Left lung (tissue), 10 donors: Measurements from ENCODE around the gene FXYD5. TPM values are rescaled to one million over a fixed set of nuclear protein-coding genes. Genes with fewer than 3 reads are reported as not detected.

Source experiments
- ATAC-seq: fragments of 200-7000 bp; cut with Tn5 transposase; one replicate; pipeline ENCODE4 v1.9.1; 2020; ENCODE audit warnings: moderate library complexity
- DNase-seq, 4 donors: peaks; one replicate each; pipeline ENCODE4 v3.0.0-alpha.2; 2013 to 2020
- H3K27ac ChIP-seq, 2 donors: fragments of 200-600 bp; sonication (generic) in 1 of 2; one replicate each; pipeline versions ENCODE4 v1.5.0 to v1.8.0; 2020 to 2021
- H3K27me3 ChIP-seq, 2 donors: fragments of 200-600 bp; sonication (generic) in 1 of 2; one replicate each; pipeline versions ENCODE4 v1.5.0 to v1.8.0; 2020 to 2021
- H3K36me3 ChIP-seq, 2 donors: fragments of 200-600 bp; sonication (generic) in 1 of 2; one replicate each; pipeline versions ENCODE4 v1.5.0 to v1.8.0; 2020 to 2021
- H3K4me1 ChIP-seq, 2 donors: fragments of 200-600 bp; one replicate each; pipeline ENCODE4 v1.8.0; 2021
- H3K4me3 ChIP-seq, 2 donors: fragments of 200-600 bp; sonication (generic) in 1 of 2; one replicate each; pipeline versions ENCODE4 v1.5.0 to v1.8.0; 2020 to 2021; ENCODE audit warnings: mild to moderate bottlenecking in 1 of 2
- H3K9me3 ChIP-seq, 2 donors: fragments of 200-600 bp; sonication (generic) in 1 of 2; one replicate each; pipeline versions ENCODE4 v1.5.0 to v1.8.0; 2020 to 2021
- intact Hi-C, 2 donors: fragments of 100-400 bp; cut with DNase I; formaldehyde crosslinking; loops; one replicate each; pipeline versions ENCODE4 v1.11.2 to v1.14.2; 2022
- polyA plus RNA-seq, 6 donors: library from polyadenylated mRNA; unstranded; fragments of 120-200 nt; gene quantifications; one replicate each; pipeline ENCODE4 v1.2.1, GENCODE V29; 2013; ENCODE audit not compliant: insufficient read length in 6 of 6
- total RNA-seq, 2 donors: library from RNA; stranded (reverse); fragmentation: NEBNext Ultra II Directional; extraction: Animal tissue kit (Norgen Biotek cat#: 25700); gene quantifications; one replicate each; pipeline ENCODE4 v1.2.1, GENCODE V29; 2021
- TF ChIP-seq, protein P1 (sequence below), 2 donors: fragments of 200-600 bp; sonication (generic) in 1 of 2; IDR thresholded peaks; one replicate each; pipeline versions ENCODE4 v1.5.0 to v1.8.0; 2021; ENCODE audit warnings: antibody characterized with exemption in 2 of 2
- donor health status: DM: no; HTN: yes; CAD: no.
- donor health status: DM: no; HTN: no; CAD: no.

The FXYD5 gene
- total and polyA plus RNA-seq, 8 donors, result 29.0 to 123 (median 31.5) TPM

DNA sequence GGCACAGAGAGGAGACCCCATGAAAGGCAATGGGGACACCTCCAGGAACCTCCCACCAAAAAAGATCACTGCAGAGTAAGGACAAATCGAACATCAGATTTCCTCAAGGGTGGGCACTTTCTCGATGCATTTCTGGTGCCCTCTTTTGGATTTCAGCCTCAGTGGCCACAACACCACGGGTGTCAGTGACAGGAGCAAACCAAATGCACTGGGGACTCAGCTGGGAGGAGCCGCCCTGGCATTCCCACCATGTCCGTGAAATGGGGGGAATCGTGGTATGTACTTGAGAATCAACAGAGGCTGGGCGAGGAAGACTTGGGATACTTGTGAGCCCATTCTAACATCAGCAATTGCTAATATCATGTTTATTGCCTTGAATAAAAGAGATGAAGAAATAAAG lies 57.7 kb downstream of the FXYD5 start:
- Histone ChIP-seq H3K27ac (peak overlapping the region; percentile 67 to 68), H3K4me1 (peaks cover 16 to 53% of the 10 kb centered on the region in 2 donors), H3K4me3 (no peak overlapping the region), H3K27me3 (no peaks in the 10 kb centered on the region), H3K36me3 (no peaks in the 10 kb centered on the region), H3K9me3 (no peaks in the 10 kb centered on the region)
- DNase-seq (no peak), ATAC-seq (no peak)
- intact Hi-C loops, result no loop called here
- TF ChIP-seq, protein P1, sequence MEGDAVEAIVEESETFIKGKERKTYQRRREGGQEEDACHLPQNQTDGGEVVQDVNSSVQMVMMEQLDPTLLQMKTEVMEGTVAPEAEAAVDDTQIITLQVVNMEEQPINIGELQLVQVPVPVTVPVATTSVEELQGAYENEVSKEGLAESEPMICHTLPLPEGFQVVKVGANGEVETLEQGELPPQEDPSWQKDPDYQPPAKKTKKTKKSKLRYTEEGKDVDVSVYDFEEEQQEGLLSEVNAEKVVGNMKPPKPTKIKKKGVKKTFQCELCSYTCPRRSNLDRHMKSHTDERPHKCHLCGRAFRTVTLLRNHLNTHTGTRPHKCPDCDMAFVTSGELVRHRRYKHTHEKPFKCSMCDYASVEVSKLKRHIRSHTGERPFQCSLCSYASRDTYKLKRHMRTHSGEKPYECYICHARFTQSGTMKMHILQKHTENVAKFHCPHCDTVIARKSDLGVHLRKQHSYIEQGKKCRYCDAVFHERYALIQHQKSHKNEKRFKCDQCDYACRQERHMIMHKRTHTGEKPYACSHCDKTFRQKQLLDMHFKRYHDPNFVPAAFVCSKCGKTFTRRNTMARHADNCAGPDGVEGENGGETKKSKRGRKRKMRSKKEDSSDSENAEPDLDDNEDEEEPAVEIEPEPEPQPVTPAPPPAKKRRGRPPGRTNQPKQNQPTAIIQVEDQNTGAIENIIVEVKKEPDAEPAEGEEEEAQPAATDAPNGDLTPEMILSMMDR (IDR thresholded peaks at IDR 0.05), result no peak

DNA sequence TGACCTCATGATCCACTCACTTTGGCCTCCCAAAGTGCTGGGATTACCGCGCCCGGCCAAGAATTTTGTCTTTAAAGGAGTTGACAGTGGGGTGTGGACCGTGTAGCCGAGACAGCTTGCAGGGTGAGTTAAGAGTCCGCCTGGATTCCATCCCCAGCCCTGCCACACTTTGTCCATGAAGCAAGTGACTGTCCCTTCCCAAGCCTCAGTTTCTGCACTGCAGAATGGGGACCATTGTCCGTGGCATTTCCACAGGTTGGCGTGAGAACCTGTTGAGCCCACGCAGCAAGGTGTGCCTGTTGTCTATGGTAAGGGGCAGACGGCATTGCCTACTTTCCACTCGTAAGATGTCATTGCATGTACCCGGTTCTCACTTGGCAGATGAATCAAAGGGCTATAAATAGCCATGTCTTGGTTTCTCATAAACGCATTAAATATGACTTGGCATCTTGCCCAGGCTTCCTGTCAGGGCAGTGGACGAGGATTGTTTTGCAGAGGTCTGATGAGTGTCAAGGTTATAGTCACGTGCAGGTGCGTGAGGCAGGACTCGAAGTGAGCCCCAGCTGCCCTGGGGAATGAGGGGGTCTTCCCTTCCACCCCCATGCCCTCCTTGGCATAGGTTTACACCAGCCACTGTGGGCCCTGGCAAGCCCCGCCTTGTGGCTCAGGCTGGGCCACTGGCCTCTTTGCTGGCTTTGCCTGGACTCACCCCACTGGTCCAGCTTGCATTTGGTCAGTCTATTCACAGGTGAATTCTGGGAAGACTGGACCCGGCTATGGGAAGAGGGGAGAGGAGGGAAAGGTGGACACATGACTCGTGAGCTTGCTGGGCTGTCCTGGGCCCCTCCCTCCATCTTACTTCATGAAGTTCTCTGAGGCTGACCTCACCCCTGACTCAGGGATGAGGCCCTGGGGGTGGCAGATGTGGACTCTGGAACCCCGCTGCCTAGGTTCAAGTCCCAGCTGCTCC lies 59.4 kb downstream of the FXYD5 start:
- TF ChIP-seq, protein P1 (IDR thresholded peaks at IDR 0.05), result no peak
- Histone ChIP-seq H3K27me3 (no peaks in the 10 kb centered on the region), H3K9me3 (no peaks in the 10 kb centered on the region), H3K4me1 (peaks cover 16 to 53% of the 10 kb centered on the region in 2 donors), H3K36me3 (no peaks in the 10 kb centered on the region), H3K27ac (peak overlapping the region; percentile 72 to 84), H3K4me3 (no peak overlapping the region)
- intact Hi-C loops, result no loop called here
- ATAC-seq (peak; percentile 73), DNase-seq (peak in 3 of 4 donors; percentile 59 to 88 (median 81))

DNA sequence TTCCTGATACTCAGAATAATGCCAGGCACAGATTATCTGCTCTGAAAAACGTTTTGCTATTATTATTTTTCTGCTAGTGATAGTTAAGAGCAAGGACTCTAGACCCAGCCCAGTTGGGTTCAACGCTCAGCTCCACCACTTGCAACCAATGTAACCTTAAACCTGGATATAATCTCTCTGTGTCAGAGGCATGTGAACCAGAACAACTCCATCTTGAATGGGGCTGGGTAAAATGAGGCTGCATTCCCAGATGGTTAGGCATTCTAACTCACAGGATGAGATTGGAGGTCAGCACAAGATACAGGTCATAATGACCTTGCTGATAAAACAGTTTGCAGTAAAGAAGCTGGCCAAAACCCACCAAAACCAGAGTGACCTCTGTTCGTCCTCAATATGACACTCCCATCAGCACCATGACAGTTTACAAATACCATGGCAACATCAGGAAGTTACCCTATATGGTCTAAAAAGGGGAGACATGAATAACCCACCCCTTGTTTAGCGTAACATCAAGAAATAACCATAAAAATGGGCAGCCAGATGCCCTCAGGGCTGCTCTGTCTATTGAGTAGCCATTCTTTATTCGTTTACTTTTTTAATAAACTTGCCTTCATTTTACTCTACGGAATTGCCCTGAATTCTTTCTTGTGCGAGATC lies 60.4 kb downstream of the FXYD5 start:
- TF ChIP-seq, protein P1 (IDR thresholded peaks at IDR 0.05), result no peak
- Histone ChIP-seq H3K27ac (peak overlapping the region in 1 of 2 donors; percentile 84), H3K4me3 (no peak overlapping the region), H3K9me3 (no peaks in the 10 kb centered on the region), H3K36me3 (no peaks in the 10 kb centered on the region), H3K4me1 (peaks cover 16 to 53% of the 10 kb centered on the region in 2 donors), H3K27me3 (no peaks in the 10 kb centered on the region)
- ATAC-seq, result no peak
- intact Hi-C loops, result no loop called here
- no peak for DNase-seq

DNA sequence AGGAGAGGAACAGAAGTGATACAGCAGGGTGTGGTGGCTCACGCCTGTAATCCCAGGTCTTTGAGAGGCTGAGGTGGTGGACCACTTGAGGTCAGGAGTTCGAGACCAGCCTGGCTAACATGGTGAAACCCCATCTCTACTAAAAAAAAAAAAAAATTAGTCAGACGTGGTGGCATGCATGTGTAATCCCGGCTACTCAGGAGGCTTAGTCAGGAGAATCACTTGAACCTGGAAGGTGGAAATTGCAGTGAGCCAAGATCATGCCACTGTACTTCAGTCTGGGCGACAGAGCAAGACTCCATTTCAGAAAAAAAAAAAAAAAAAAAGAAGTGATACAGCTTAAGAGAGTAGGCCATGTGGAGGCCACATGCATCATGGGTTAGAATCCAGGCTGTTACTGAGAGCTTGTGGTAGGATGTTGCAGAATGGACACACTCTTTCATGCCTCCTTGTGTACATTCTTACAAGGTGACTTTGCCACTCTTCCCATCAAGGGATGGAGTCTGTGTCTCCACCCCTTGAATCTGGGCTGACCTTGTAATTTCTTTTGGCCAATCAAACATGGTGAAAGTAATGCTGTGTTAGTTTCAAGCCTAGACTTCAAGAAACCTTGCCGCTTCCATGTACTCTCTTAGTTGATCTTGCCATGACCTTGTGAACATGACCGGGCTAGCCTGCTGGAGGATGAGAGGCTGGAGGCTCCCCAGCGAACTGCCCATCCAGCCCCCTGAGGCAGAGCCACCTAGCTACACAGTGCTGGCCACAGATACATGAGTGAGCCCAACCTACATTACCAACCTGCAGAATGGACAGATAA lies 61.7 kb downstream of the FXYD5 start:
- H3K9me3 ChIP-seq, result no peaks in the 10 kb centered on the region
- no peak for DNase-seq
- H3K27me3 ChIP-seq, result no peaks in the 10 kb centered on the region
- no peak overlapping the region for H3K4me3 ChIP-seq
- H3K27ac ChIP-seq, result no peak overlapping the region
- TF ChIP-seq, protein P1 (IDR thresholded peaks at IDR 0.05), result no peak
- no peak for ATAC-seq
- no peaks in the 10 kb centered on the region for H3K36me3 ChIP-seq
- peaks cover 16 to 47% of the 10 kb centered on the region in 2 donors for H3K4me1 ChIP-seq
- intact Hi-C loops, result no loop called here
